HG03045 (cell line): ENCODE data around the gene IGF2BP1.

ENCODE experiments used
- ATAC-seq: cut with Tn5 transposase; IDR thresholded peaks from one replicate; pipeline ENCODE4 v1.9.1; 2021; ENCODE audit warnings: mild to moderate bottlenecking, moderate library complexity; ENCODE audit not compliant: unreplicated experiment

The IGF2BP1 gene

GRCh38 chr17:48997103-48997826 lies at the start of gene IGF2BP1:
TSS of gene IGF2BP1 (plus strand) at chr17:48997385. CDS start at chr17:48997746, 361 bp downstream.
- ATAC-seq, result no peak

GRCh38 chr17:48951572-48951971 lies 45.6 kb upstream of the IGF2BP1 start:
- no peak for ATAC-seq

GRCh38 chr17:48952904-48953303 lies 44.3 kb upstream of the IGF2BP1 start:
- ATAC-seq, result no peak

DNA sequence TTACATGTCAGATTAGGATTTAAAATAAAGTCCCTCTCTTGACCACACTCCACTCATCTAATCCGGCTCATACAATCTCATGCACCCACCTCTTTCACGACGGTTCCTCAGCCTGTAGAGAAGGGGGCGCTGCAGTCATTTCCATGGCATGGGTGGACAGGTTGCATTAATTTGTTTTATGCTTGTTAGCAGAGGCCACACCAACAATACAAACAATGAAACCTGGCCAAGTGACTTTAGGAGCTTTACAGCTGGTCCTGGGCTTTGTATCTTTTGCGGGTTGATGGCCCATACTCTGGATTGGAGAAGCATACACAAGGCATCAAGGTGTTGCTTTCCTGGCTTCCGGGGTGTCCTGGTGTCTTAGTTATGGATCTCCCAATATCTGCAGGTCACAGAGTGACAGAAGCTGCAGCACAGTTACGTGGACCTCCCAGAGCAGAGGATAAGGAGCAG lies 42.9 kb upstream of the IGF2BP1 start:
- no peak for ATAC-seq

- no peak for ATAC-seq
These were observed 36.2 kb upstream of the IGF2BP1 start for GRCh38 chr17:48960834-48961515.

GRCh38 chr17:48961516-48962233 lies 35.5 kb upstream of the IGF2BP1 start:
- ATAC-seq, result no peak

- no peak for ATAC-seq
These were observed 27.0 kb upstream of the IGF2BP1 start for GRCh38 chr17:48970224-48970623.

DNA sequence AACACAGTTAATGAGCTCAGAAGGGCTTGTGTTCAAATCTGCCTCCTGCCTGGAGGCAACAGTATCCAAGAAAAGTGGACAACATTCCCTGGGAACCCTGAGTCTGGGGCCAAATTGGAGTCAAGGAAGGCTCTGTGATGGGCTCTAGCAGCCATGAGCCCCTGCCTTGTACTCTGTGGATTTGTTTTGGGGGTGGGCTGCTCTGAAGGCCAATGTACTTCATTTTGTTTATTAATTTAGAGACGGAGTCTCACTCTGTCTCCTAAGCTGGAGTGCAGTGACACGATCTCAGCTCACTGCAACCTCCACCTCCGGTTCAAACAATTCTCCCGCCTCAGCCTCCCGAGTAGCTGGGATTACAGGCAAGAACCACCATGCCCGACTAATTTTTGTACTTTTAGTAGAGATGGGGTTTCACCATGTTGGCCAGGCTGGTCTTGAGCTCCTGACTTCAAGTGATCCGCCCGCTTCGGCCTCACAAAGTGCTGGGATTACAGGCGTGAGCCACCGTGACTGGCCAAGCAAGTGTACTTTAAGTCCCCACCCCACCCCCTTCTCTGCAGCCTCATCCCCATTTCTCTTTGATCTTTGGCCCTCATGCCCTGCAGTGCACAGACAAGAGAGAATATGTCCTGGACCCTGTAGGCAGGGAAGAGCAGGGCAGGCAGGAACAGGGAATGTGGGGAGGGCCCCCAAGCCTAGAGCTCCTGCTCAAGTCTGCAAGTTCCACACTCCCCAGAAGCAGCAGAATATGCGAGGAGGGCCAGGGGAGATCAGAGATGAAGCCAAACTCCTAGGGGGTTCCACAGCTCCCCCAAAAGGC lies 26.1 kb upstream of the IGF2BP1 start:
- ATAC-seq, result no peak

GRCh38 chr17:48972749-48973097 lies 24.5 kb upstream of the IGF2BP1 start:
- ATAC-seq, result no peak

- no peak for ATAC-seq
These were observed 23.4 kb upstream of the IGF2BP1 start for GRCh38 chr17:48973806-48974205.

- no peak for ATAC-seq
These were observed 15.2 kb upstream of the IGF2BP1 start for GRCh38 chr17:48981927-48982539.

- ATAC-seq, result no peak
These were observed 11.5 kb upstream of the IGF2BP1 start for GRCh38 chr17:48985436-48986245.

GRCh38 chr17:48989100-48989499 lies 8.1 kb upstream of the IGF2BP1 start:
- ATAC-seq, result no peak

DNA sequence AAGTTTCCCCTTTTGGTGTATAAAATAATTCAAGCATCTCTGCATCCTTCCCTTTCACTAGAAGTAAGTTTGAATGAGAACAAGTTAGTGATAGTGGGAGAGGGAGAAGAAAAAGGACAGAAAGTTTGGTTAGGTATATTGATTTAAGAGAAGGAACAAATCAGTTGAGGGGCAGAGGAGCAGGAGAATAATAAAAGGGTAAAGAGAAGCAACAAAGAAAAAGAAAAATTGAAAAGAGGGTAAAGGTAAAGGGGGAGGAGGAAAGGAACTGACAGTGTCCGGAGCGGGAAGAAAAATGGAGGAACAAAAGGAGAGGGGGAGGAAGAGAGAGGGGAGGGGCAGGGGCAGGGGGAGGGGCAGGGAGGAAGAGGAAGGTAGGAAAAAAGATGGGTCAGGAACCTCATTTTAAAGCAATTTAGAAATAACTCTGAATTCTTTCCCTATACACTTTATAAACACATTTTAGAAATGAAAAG lies 6.3 kb upstream of the IGF2BP1 start:
- ATAC-seq, result no peak

- ATAC-seq, result no peak
These were observed 4.7 kb upstream of the IGF2BP1 start for GRCh38 chr17:48992444-48992843.

- ATAC-seq, result no peak
These were observed 3.9 kb upstream of the IGF2BP1 start for GRCh38 chr17:48993305-48993704.

GRCh38 chr17:48993951-48994350 lies 3.2 kb upstream of the IGF2BP1 start:
- no peak for ATAC-seq

DNA sequence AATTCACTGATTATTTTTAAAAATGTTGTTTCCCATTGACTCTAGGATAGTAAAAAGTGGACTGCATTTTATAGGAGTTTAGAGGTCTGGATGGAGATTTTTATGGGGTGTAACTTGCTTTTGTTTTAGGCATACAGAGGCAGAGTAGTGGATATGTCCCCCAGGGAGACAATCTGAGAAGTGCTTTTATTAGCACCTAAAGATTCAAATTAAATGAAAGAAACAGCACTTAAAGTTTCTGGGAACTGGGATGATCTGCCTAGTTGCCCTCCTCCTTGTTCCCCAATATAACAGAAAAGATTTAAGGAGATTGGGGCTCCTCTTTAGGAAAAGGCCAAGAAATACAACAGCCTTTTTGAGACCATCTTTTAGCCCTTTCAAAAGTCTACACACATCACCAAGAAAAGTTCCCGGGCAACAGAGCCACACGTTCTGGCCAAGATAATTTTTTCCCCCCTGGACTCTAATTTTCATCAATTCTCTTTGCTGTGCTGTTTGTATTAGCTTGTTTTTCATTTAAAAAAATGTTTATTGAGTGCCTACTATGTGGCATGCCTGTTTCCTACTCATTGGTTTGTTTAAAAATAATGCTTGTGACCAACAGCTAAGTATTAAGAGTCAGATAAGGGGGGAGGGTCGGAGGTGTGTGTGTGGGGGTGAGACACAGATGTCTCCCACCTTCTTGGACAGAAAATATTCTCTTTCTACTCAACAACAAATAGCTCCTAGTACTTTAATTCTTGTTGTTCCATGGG lies 2.5 kb upstream of the IGF2BP1 start:
- no peak for ATAC-seq
